HepG2 (cell line): ENCODE measurements around the gene TRIM69. TPM values are rescaled to one million over a fixed set of nuclear protein-coding genes. Genes with fewer than 3 reads are reported as not detected.

Experiments
- EP300 ChIP-seq, 3 experiments: sonication (generic) in 1 of 3; formaldehyde crosslinking in 1 of 3; IDR thresholded peaks; 2 replicates each; pipeline versions ENCODE4 v1.5.1 to v1.6.1; 2011 to 2020; ENCODE audit warnings: low read depth in 2 of 3, low read length in 2 of 3, borderline replicate concordance in 1 of 3, improper control_type of control experiment in 1 of 3, mild to moderate bottlenecking in 1 of 3, missing genetic modification reagents in 1 of 3, moderate library complexity in 1 of 3
- FOXA3 ChIP-seq: IDR thresholded peaks from 2 replicates; pipeline ENCODE4 v1.6.1; 2016; ENCODE audit warnings: missing genetic modification reagents, missing compliant biosample characterization
- FOXO1 ChIP-seq: sonication (generic); formaldehyde crosslinking; IDR thresholded peaks from 2 replicates; pipeline ENCODE4 v1.4.0; 2020; ENCODE audit warnings: missing genetic modification reagents
- HMGXB4 ChIP-seq, 2 experiments: sonication (generic) in 1 of 2; formaldehyde crosslinking in 1 of 2; IDR thresholded peaks; 2 replicates each; pipeline versions ENCODE4 v1.4.0 to v1.6.1; 2018 to 2020; ENCODE audit warnings: missing genetic modification reagents in 2 of 2, borderline replicate concordance in 1 of 2, low read depth in 1 of 2, mild to moderate bottlenecking in 1 of 2, missing biosample characterization in 1 of 2
- KAT8 ChIP-seq: IDR thresholded peaks from 2 replicates; pipeline ENCODE4 v1.6.1; 2016; ENCODE audit warnings: missing genetic modification reagents, missing compliant biosample characterization
- MED13 ChIP-seq: sonication (generic); formaldehyde crosslinking; IDR thresholded peaks from 2 replicates; pipeline ENCODE4 v1.5.0; 2020; ENCODE audit warnings: missing genetic modification reagents
- MEIS2 ChIP-seq: sonication (generic); formaldehyde crosslinking; IDR thresholded peaks from 2 replicates; pipeline ENCODE4 v1.9.0; 2021; ENCODE audit warnings: mild to moderate bottlenecking, missing genetic modification reagents
- NR2C2 ChIP-seq: sonication (generic); formaldehyde crosslinking; IDR thresholded peaks from 2 replicates; pipeline ENCODE4 v1.4.0; 2020; ENCODE audit warnings: missing genetic modification reagents, mild to moderate bottlenecking, moderate library complexity, borderline replicate concordance
- ONECUT2 ChIP-seq: sonication (generic); formaldehyde crosslinking; IDR thresholded peaks from 2 replicates; pipeline ENCODE4 v1.4.0; 2020; ENCODE audit warnings: missing genetic modification reagents
- RBM39 ChIP-seq: fragments of 200-400 bp; formaldehyde crosslinking; IDR thresholded peaks from one replicate; pipeline ENCODE4 v1.6.1; 2018; ENCODE audit warnings: antibody characterized with exemption, mild to moderate bottlenecking, low read depth, low read length; ENCODE audit not compliant: poor library complexity, severe bottlenecking
- SMAD9 ChIP-seq: sonication (generic); formaldehyde crosslinking; IDR thresholded peaks from 2 replicates; pipeline ENCODE4 v1.5.1; 2020; ENCODE audit warnings: mild to moderate bottlenecking, missing genetic modification reagents
- SMARCC2 ChIP-seq: fragments of 450-650 bp; IDR thresholded peaks from 2 replicates; pipeline ENCODE4 v1.6.1; 2017; ENCODE audit warnings: antibody characterized with exemption, mild to moderate bottlenecking
- SP4 ChIP-seq: sonication (generic); formaldehyde crosslinking; IDR thresholded peaks from 2 replicates; pipeline ENCODE4 v1.8.1; 2023; ENCODE audit warnings: mild to moderate bottlenecking, missing genetic modification reagents
- TCF12 ChIP-seq, 2 experiments: fragments of 450-650 bp in 1 of 2; sonication (generic) in 1 of 2; formaldehyde crosslinking in 1 of 2; IDR thresholded peaks; 2 replicates each; pipeline versions ENCODE4 v1.6.1 to v1.8.0; 2017 to 2022; ENCODE audit warnings: antibody characterized with exemption in 1 of 2, mild to moderate bottlenecking in 1 of 2, missing genetic modification reagents in 1 of 2, moderate library complexity in 1 of 2
- ZBTB26 ChIP-seq: IDR thresholded peaks from 2 replicates; pipeline ENCODE4 v1.6.1; 2016; ENCODE audit warnings: missing compliant biosample characterization, missing genetic modification reagents, borderline replicate concordance
- ZBTB38 ChIP-seq: sonication (generic); formaldehyde crosslinking; IDR thresholded peaks from 2 replicates; pipeline ENCODE4 v1.5.1; 2020; ENCODE audit warnings: mild to moderate bottlenecking, missing genetic modification reagents
- ZIK1 ChIP-seq: sonication (generic); formaldehyde crosslinking; IDR thresholded peaks from 2 replicates; pipeline ENCODE4 v1.5.0; 2020; ENCODE audit warnings: mild to moderate bottlenecking, low read depth, missing genetic modification reagents, borderline replicate concordance
- ZKSCAN1 ChIP-seq: fragments of 150-350 bp; IDR thresholded peaks from 2 replicates; pipeline ENCODE4 v1.6.1; 2014; ENCODE audit warnings: low read length
- ZMAT3 ChIP-seq: sonication (generic); formaldehyde crosslinking; conservative IDR thresholded peaks from 2 replicates; pipeline ENCODE4 v1.7.0; 2021; ENCODE audit warnings: missing genetic modification reagents
- ZNF710 ChIP-seq: sonication (generic); formaldehyde crosslinking; IDR thresholded peaks from 2 replicates; pipeline ENCODE4 v1.5.0; 2020; ENCODE audit warnings: mild to moderate bottlenecking, missing genetic modification reagents, borderline replicate concordance
- ZNF878 ChIP-seq: sonication (generic); formaldehyde crosslinking; IDR thresholded peaks from 2 replicates; pipeline ENCODE4 v1.8.1; 2023; ENCODE audit warnings: mild to moderate bottlenecking, missing genetic modification reagents, moderate library complexity
- polyA plus RNA-seq, 8 experiments: library from polyadenylated mRNA; depleted of rRNA in 3 of 8; stranded (reverse) in 7 of 8; unstranded in 1 of 8; fragments of >200 nt; fragmentation: Illumina TruSeq in 4 of 8; extraction: Trizol in 4 of 8; gene quantifications; 2 replicates each; pipeline versions ENCODE4 v1.2.1 to v1.2.3, GENCODE V29; 2011 to 2016; ENCODE audit warnings: low read depth in 4 of 8, missing spikeins in 1 of 8, mixed read lengths in 1 of 8; ENCODE audit not compliant: insufficient read depth in 1 of 8
- total RNA-seq, 5 experiments: library from RNA; depleted of rRNA; stranded (reverse); fragments of >200 nt; fragmentation: Illumina TruSeq; extraction: Trizol; gene quantifications; 2 replicates each; pipeline ENCODE4 v1.2.3, GENCODE V29; 2016; ENCODE audit warnings: low read depth in 1 of 5

The TRIM69 gene
- total and polyA plus RNA-seq, 2 of the 13 experiments (the other 11 are each of a cell fraction or from before 2014, with no cell fraction given), result 2.6 to 3.2 TPM

- TF ChIP-seq ZBTB38 (CRISPR knock-in tag), result 0 out of 2 replicates have a peak, but pooled peaks have one; percentile 10
- TF ChIP-seq SMARCC2, result no peak
- TF ChIP-seq ZNF878 (CRISPR knock-in tag), result no peak
- TF ChIP-seq MED13 (CRISPR knock-in tag), result peak; percentile 13; the same call in 1 of the 2 replicates
- TF ChIP-seq MEIS2 (CRISPR knock-in tag), result no peak
- TF ChIP-seq SMAD9 (CRISPR knock-in tag), result no peak
- TF ChIP-seq ZKSCAN1, result no peak
- TF ChIP-seq ZMAT3 (CRISPR knock-in tag), result peak; percentile 78; the same call in 1 of the 2 replicates
- TF ChIP-seq SP4, result no peak
- TF ChIP-seq HMGXB4 (CRISPR knock-in tag; IDR thresholded peaks at IDR 0.05; ENCODE audit: borderline replicate concordance in 1 of 2, low read depth in 1 of 2), result no peak; a peak in 1 of 4 replicates
- 0 out of 4 replicates have a peak, but pooled peaks of 1 of the 2 experiments have one; percentile 7 for TF ChIP-seq EP300 (IDR thresholded peaks at IDR 0.05; ENCODE audit: low read depth in 2 of 2, low read length in 2 of 2)
- TF ChIP-seq EP300 (CRISPR knock-in tag; IDR thresholded peaks at IDR 0.05; ENCODE audit: borderline replicate concordance), result no peak
- no peak for TF ChIP-seq RBM39
- no peak for TF ChIP-seq FOXA3 (CRISPR knock-in tag)
- no peak for TF ChIP-seq ONECUT2
- TF ChIP-seq ZIK1 (CRISPR knock-in tag), result no peak
- TF ChIP-seq ZNF710 (CRISPR knock-in tag), result peak; percentile 18; the same call in 1 of the 2 replicates
- 0 out of 2 replicates have a peak, but pooled peaks have one; percentile 12 for TF ChIP-seq NR2C2 (CRISPR knock-in tag)
- TF ChIP-seq TCF12 (IDR thresholded peaks at IDR 0.05), result no peak
- TF ChIP-seq TCF12 (CRISPR knock-in tag; IDR thresholded peaks at IDR 0.05), result no peak
- TF ChIP-seq KAT8 (CRISPR knock-in tag), result no peak
- no peak for TF ChIP-seq ZBTB26 (CRISPR knock-in tag)
- TF ChIP-seq FOXO1 (CRISPR knock-in tag), result no peak
These were observed 24.5 kb upstream of the TRIM69 start (continued) for GRCh38 chr15:44711743-44712345.
